ENCODE data around the gene CDC27. TPM values are rescaled to one million over a fixed set of nuclear protein-coding genes. Genes with fewer than 3 reads are reported as not detected.
"Not testable (repeated sequence)": the region's sequence is repeated elsewhere in the genome, so short reads cannot be mapped to it uniquely, and the experiment has no call there.

CDC27 gene
- total RNA-seq, 4 donors from 2014 or later: 27.5 to 40.6 (median 31.0) TPM

GRCh38 chr17:47131761-47132160, 57.3 kb downstream of the CDC27 start:
- DNase-seq (ENCODE audit: low spot score in 2 of 2): no peak
- 81 to 82% methylated on average over 3 of the region's 3 CpGs for WGBS, 2 donors
- intact Hi-C loops (cut with DNase I; ENCODE audit: low total_unique reads): no loop called here
- TF ChIP-seq CTCF (IDR thresholded peaks at IDR 0.05): no peak
- no peak for TF ChIP-seq POLR2A (IDR thresholded peaks at IDR 0.05)
- no peak overlapping the region for H3K4me3 ChIP-seq (ENCODE audit: low read depth, poor library complexity, severe bottlenecking)

DNA sequence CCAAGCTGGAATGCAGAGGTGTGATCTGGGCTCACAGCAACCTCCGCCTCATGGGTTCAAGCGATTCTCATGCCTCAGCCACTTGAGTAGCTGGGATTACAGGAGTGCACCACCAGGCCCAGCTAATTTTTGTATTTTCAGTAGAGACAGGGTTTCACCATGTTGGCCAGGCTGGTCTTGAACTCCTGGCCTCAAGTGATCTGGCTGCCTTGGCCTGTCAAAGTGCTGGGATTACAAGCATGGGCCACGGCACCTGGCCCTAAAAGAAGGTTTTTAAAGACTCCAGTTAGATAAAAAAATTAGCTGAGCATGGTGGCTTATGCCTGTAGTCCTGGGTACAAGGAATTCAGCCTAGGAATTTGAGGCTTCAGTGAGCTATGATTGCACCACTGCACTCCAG, 62.3 kb downstream of the CDC27 start:
- H3K4me3 ChIP-seq (ENCODE audit: low read depth, poor library complexity, severe bottlenecking); intact Hi-C loops (cut with DNase I; ENCODE audit: low total_unique reads); DNase-seq (ENCODE audit: low spot score in 2 of 2): not testable (repeated sequence)
- 95 to 98% methylated on average over 3 of the region's 3 CpGs for WGBS, 2 donors

DNA sequence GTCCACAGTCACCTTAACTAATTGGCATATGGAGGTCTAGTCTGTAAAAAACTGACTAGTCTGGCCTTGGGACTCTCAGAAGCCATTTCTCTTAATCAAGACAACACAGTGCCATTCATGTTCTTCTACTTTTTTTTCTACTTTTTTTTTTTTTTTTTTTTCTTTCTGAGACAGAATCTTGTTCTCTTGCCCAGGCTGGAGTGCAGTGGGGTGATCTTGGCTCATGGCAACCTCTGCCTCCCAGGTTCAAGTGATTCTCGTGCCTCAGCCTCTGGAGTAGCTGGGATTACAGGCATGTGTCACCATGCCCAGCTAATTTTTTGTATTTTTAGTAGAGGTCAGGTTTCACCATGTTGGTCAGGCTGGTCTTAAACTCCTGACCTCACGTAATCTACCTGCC, 65.8 kb downstream of the CDC27 start:
- intact Hi-C loops (cut with DNase I; ENCODE audit: low total_unique reads); DNase-seq (ENCODE audit: low spot score in 2 of 2); H3K4me3 ChIP-seq (ENCODE audit: low read depth, poor library complexity, severe bottlenecking): not testable (repeated sequence)
- WGBS, 2 donors: 89 to 100% methylated on average over 2 of the region's 2 CpGs

DNA sequence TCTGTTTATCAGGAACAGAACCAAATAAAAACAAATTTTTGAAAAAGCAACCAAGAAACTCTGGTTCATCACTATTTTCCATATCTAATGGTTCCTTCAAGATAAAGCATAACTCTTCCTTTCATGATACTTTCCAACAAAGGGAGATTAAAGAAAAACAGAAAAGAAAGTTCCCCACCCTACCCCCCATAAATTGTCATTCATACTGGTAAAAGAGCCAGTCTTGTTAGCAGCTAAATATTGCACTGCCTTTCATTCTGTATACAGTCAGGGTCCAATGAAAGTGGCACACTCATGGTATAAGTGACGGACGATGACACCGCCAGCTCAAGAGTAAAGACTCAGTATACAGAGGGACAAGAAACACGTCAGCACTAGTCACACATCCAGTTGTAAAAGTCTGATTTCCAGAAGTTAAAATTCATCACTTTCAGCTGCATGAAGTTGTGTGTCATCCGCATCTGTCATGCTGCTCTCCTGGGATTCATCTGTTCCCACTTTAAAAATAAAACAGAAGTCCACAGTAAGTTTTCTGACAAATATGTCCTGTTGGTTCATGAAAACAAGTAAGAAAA, 68.5 kb downstream of the CDC27 start:
- no peak overlapping the region for H3K4me3 ChIP-seq (ENCODE audit: low read depth, poor library complexity, severe bottlenecking)
- WGBS, 2 donors: 68 to 80% methylated on average over 5 of the region's 5 CpGs
- TF ChIP-seq POLR2A (IDR thresholded peaks at IDR 0.05) (no peak), CTCF (IDR thresholded peaks at IDR 0.05) (no peak)
- no peak for DNase-seq (ENCODE audit: low spot score in 2 of 2)
- intact Hi-C loops (cut with DNase I; ENCODE audit: low total_unique reads): no loop called here

DNA sequence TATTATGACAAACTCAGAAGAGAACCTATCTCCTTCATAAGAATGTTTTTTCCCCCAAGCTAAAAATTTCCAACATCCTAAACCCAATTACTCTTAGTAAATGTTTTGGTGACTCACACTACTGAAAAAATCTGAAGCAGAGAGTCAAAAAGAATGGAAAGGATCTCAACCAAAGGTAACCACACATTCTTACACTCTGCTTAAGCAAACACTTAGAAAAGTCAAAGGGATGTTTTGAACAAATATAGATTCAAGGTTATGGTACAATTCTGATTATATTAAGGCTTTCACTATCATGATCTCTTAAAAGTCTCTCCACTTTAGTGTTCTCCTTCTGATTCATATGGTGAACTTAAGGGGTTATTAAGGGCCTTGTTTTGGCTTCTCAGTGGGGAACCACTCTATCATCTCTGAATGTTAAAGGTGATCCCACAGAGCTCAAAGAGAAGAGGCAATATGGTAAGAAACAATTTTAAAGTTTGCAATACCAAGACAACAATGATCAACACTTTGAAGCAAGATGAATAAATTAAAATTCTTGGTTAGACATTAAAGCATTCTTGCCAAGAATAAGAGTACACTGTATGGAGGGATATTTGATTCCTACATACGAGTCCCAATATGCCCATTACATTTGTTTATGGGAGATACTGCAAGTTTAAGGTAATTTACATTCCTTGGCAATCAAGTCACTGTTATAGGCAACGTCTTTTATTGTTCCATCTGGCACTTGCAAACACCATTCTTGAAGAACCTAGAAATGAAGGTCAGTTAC, 69.2 kb downstream of the CDC27 start:
- WGBS, 2 donors: 41 to 43% methylated on average over 2 of the region's 2 CpGs
- TF ChIP-seq POLR2A (IDR thresholded peaks at IDR 0.05) (no peak), CTCF (IDR thresholded peaks at IDR 0.05) (no peak)
- intact Hi-C loops (cut with DNase I; ENCODE audit: low total_unique reads): no loop called here
- H3K4me3 ChIP-seq (ENCODE audit: low read depth, poor library complexity, severe bottlenecking): no peak overlapping the region
- DNase-seq (ENCODE audit: low spot score in 2 of 2): no peak

GRCh38 chr17:47117386-47117785, 71.7 kb downstream of the CDC27 start:
- DNase-seq (ENCODE audit: low spot score in 2 of 2): no peak
- H3K4me3 ChIP-seq (ENCODE audit: low read depth, poor library complexity, severe bottlenecking): no peak overlapping the region
- WGBS, 2 donors: 87 to 88% methylated on average over 3 of the region's 3 CpGs
- intact Hi-C loops (cut with DNase I; ENCODE audit: low total_unique reads): no loop called here
- TF ChIP-seq CTCF (IDR thresholded peaks at IDR 0.05) (no peak), POLR2A (IDR thresholded peaks at IDR 0.05) (no peak)

DNA sequence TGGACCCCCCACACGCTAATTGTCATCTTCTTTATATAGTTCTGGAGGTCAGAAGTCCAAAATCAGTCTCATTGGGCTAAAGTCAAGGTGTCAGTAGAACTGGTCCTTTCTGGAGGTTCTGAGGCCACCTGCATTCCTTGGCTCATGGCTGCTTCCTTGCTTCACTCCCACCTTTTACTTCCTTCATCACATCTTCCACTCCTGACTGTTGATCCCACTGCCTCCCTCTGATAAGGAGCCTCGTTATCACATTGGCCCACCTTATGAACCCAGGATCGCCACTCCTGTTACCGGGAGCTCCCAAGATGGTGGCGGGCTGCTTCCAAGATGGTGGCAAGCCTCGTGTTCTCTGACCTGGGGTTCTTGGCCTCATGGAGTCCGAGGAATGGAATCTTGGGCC, 83.0 kb downstream of the CDC27 start:
- no peak for TF ChIP-seq POLR2A (IDR thresholded peaks at IDR 0.05)
- no peak for TF ChIP-seq CTCF (IDR thresholded peaks at IDR 0.05)
- DNase-seq (ENCODE audit: low spot score in 2 of 2): no peak
- intact Hi-C loops (cut with DNase I; ENCODE audit: low total_unique reads): no loop called here
- H3K4me3 ChIP-seq (ENCODE audit: low read depth, poor library complexity, severe bottlenecking): no peak overlapping the region
- 90 to 93% methylated on average over 7 of the region's 7 CpGs for WGBS, 2 donors

- WGBS, 2 donors: 6 to 28% methylated on average over 1 of the region's 1 CpG
- H3K4me3 ChIP-seq (ENCODE audit: low read depth, poor library complexity, severe bottlenecking); intact Hi-C loops (cut with DNase I; ENCODE audit: low total_unique reads); DNase-seq (ENCODE audit: low spot score in 2 of 2): not testable (repeated sequence)
Measured at GRCh38 chr17:47105246-47105645, 83.8 kb downstream of the CDC27 start.

All from lower leg skin (tissue), 4 donors.